ENCODE data around the gene MTHFD2. TPM values are rescaled to one million over a fixed set of nuclear protein-coding genes. Genes with fewer than 3 reads are reported as not detected.
"Not testable (repeated sequence)": the region's sequence is repeated elsewhere in the genome, so short reads cannot be mapped to it uniquely, and the experiment has no call there.

The MTHFD2 gene
- total and polyA plus RNA-seq, 7 donors = 12.7 to 59.4 (median 26.2) TPM

GRCh38 chr2:74183878-74184277 lies 14.5 kb upstream of the MTHFD2 start:
- Histone ChIP-seq H3K4me3 (no peak overlapping the region), H3K9me3 (no peaks in the 10 kb centered on the region), H3K27ac (no peak overlapping the region), H3K27me3 (no peaks in the 10 kb centered on the region), H3K4me1 (peaks cover 0 to 5% (median 2%) of the 10 kb centered on the region in 4 donors), H3K36me3 (no peaks in the 10 kb centered on the region)
- DNase-seq = no peak
- TF ChIP-seq POLR2A (IDR thresholded peaks at IDR 0.05) (no peak), EP300 (IDR thresholded peaks at IDR 0.05) (no peak), POLR2AphosphoS5 (IDR thresholded peaks at IDR 0.05) (no peak), CTCF (IDR thresholded peaks at IDR 0.05) (no peak)
- intact Hi-C loops (cut with DNase I) = no loop called here
- WGBS, 2 donors = 78 to 80% methylated on average over 2 of the region's 2 CpGs

DNA sequence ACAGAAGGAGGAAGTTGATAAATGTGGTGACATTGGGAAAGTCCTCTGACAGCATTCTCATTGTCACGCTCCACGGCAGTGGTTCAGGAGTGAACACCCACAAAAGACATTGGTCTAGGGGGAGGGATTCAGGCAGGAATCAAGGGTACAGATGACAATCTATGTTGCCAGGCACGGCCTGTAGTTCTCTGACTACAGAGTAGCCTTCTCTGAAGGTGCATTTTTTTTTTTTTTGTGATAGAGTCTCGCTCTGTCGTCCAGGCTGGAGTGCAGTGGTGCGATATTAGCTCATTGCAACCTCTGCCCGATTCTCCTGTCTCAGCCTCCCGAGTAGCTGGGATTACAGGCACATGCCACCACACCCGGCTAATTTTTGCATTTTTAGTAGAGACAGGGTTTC lies 12.4 kb upstream of the MTHFD2 start:
- peak; percentile 68 for DNase-seq
- peak overlapping the region in 1 of 4 donors; percentile 41 for H3K27ac ChIP-seq
- H3K36me3 ChIP-seq = no peaks in the 10 kb centered on the region
- TF ChIP-seq CTCF (IDR thresholded peaks at IDR 0.05) (no peak), POLR2AphosphoS5 (IDR thresholded peaks at IDR 0.05) (no peak), EP300 (IDR thresholded peaks at IDR 0.05) (no peak), POLR2A (IDR thresholded peaks at IDR 0.05) (no peak)
- WGBS, 2 donors = 70 to 82% methylated on average over 9 of the region's 9 CpGs
- intact Hi-C loops (cut with DNase I) = no loop called here
- no peaks in the 10 kb centered on the region for H3K27me3 ChIP-seq
- H3K4me1 ChIP-seq = no peaks in the 10 kb centered on the region
- no peaks in the 10 kb centered on the region for H3K9me3 ChIP-seq
- no peak overlapping the region for H3K4me3 ChIP-seq

DNA sequence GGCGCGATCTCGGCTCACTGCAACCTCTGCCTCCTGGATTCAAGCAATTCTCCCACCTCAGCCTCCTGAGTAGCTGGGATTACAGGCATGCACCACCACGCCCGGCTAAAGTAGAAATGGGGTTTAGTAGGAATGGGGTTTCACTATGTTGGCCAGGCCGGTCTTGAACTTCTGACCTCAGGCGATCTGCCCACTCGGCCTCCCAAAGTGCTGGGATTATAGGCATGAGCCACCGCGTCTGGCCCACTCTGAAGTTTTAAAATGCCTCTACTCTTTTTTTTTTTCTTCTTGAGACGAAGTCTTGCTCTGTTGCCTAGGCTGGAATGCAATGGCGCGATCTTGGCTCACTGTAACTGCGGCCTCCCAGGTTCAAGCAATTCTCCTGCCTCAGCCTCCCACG lies 11.7 kb upstream of the MTHFD2 start:
- H3K27ac ChIP-seq; H3K9me3 ChIP-seq; intact Hi-C loops (cut with DNase I); H3K4me1 ChIP-seq; H3K27me3 ChIP-seq; H3K36me3 ChIP-seq; H3K4me3 ChIP-seq; DNase-seq: not testable (repeated sequence)
- WGBS, 2 donors = 94 to 96% methylated on average over 15 of the region's 15 CpGs

GRCh38 chr2:74188018-74188601 lies 10.3 kb upstream of the MTHFD2 start:
- no peaks in the 10 kb centered on the region for H3K4me1 ChIP-seq
- intact Hi-C loops (cut with DNase I) = no loop called here
- TF ChIP-seq POLR2AphosphoS5 (IDR thresholded peaks at IDR 0.05) (no peak), POLR2A (IDR thresholded peaks at IDR 0.05) (no peak), EP300 (IDR thresholded peaks at IDR 0.05) (no peak), CTCF (IDR thresholded peaks at IDR 0.05) (no peak)
- H3K27ac ChIP-seq = no peak overlapping the region
- 90 to 91% methylated on average over 6 of the region's 6 CpGs for WGBS, 2 donors
- no peak overlapping the region for H3K4me3 ChIP-seq
- no peaks in the 10 kb centered on the region for H3K36me3 ChIP-seq
- no peak for DNase-seq
- H3K9me3 ChIP-seq = no peaks in the 10 kb centered on the region
- no peaks in the 10 kb centered on the region for H3K27me3 ChIP-seq

GRCh38 chr2:74188696-74189095 lies 9.7 kb upstream of the MTHFD2 start:
- no peak for DNase-seq
- no peaks in the 10 kb centered on the region for H3K36me3 ChIP-seq
- H3K4me3 ChIP-seq = no peak overlapping the region
- H3K27ac ChIP-seq = no peak overlapping the region
- WGBS, 2 donors = 97% methylated on average over 3 of the region's 3 CpGs
- intact Hi-C loops (cut with DNase I) = no loop called here
- TF ChIP-seq EP300 (IDR thresholded peaks at IDR 0.05) (no peak), POLR2AphosphoS5 (IDR thresholded peaks at IDR 0.05) (no peak), CTCF (IDR thresholded peaks at IDR 0.05) (no peak), POLR2A (IDR thresholded peaks at IDR 0.05) (no peak)
- no peaks in the 10 kb centered on the region for H3K4me1 ChIP-seq
- H3K9me3 ChIP-seq = no peaks in the 10 kb centered on the region
- no peaks in the 10 kb centered on the region for H3K27me3 ChIP-seq

All from sigmoid colon (tissue), 7 donors.